Liver (tissue), 9 donors: Measurements from ENCODE around the gene KCNA10. TPM values are rescaled to one million over a fixed set of nuclear protein-coding genes. Genes with fewer than 3 reads are reported as not detected.

Experiments used
- DNase-seq: peaks from one replicate; pipeline ENCODE4 v3.0.0-alpha.2; 2017; ENCODE audit warnings: low spot score
- H3K27ac ChIP-seq, 2 donors: one replicate each; pipeline ENCODE4 v1.7.0; 2013; ENCODE audit warnings: inconsistent platforms in 2 of 2, low read length in 2 of 2, control low read depth in 1 of 2, low read depth in 1 of 2, mild to moderate bottlenecking in 1 of 2
- H3K27me3 ChIP-seq, 4 donors: one replicate each; pipeline versions ENCODE4 v1.6.1 to v1.7.0; 2013; ENCODE audit warnings: low read length in 3 of 4, inconsistent platforms in 1 of 4, mild to moderate bottlenecking in 1 of 4, moderate library complexity in 1 of 4; ENCODE audit not compliant: control insufficient read depth in 4 of 4, insufficient read depth in 4 of 4
- H3K36me3 ChIP-seq, 4 donors: one replicate each; pipeline versions ENCODE4 v1.6.1 to v1.7.0; 2013; ENCODE audit warnings: low read length in 3 of 4, mild to moderate bottlenecking in 3 of 4, low read depth in 1 of 4, moderate library complexity in 1 of 4; ENCODE audit not compliant: control insufficient read depth in 4 of 4, insufficient read depth in 3 of 4
- H3K4me1 ChIP-seq, 4 donors: one replicate each; pipeline versions ENCODE4 v1.6.1 to v1.7.0; 2013; ENCODE audit warnings: low read length in 3 of 4, mild to moderate bottlenecking in 3 of 4, moderate library complexity in 1 of 4; ENCODE audit not compliant: control insufficient read depth in 4 of 4, insufficient read depth in 4 of 4
- H3K4me3 ChIP-seq, 3 donors: one replicate each; pipeline versions ENCODE4 v1.6.1 to v1.7.0; 2013; ENCODE audit warnings: low read length in 3 of 3, control low read depth in 1 of 3, low read depth in 1 of 3, mild to moderate bottlenecking in 1 of 3
- H3K9ac ChIP-seq, 2 donors: one replicate each; pipeline ENCODE4 v1.7.0; 2013; ENCODE audit warnings: low read length in 2 of 2, mild to moderate bottlenecking in 2 of 2, moderate library complexity in 2 of 2, control low read depth in 1 of 2, low read depth in 1 of 2
- H3K9me3 ChIP-seq, 4 donors: one replicate each; pipeline versions ENCODE4 v1.6.1 to v1.7.0; 2013; ENCODE audit warnings: low read length in 3 of 4; ENCODE audit not compliant: control insufficient read depth in 4 of 4
- ATF3 ChIP-seq: IDR thresholded peaks from 2 replicates; pipeline ENCODE4 v1.6.1; 2016; ENCODE audit warnings: antibody characterized with exemption
- CTCF ChIP-seq: fragments of 150-350 bp; IDR thresholded peaks from 2 replicates; pipeline ENCODE4 v1.5.1; 2017; ENCODE audit warnings: improper control_type of control experiment, low read depth, low read length; ENCODE audit not compliant: missing input control
- EGR1 ChIP-seq, 2 donors: IDR thresholded peaks; 2 replicates each; pipeline ENCODE4 v1.6.1; 2016 to 2018; ENCODE audit warnings: antibody characterized with exemption in 2 of 2, low read depth in 2 of 2
- FOXA1 ChIP-seq: IDR thresholded peaks from 2 replicates; pipeline ENCODE4 v1.6.1; 2016; ENCODE audit warnings: antibody characterized with exemption
- FOXA2 ChIP-seq: IDR thresholded peaks from 2 replicates; pipeline ENCODE4 v1.6.1; 2016; ENCODE audit warnings: antibody characterized with exemption
- HNF4A ChIP-seq, 2 donors: conservative IDR thresholded peaks; 2 replicates each; pipeline ENCODE4 v1.6.1; 2016; ENCODE audit warnings: antibody characterized with exemption in 2 of 2, mild to moderate bottlenecking in 2 of 2
- HNF4G ChIP-seq: IDR thresholded peaks from 2 replicates; pipeline ENCODE4 v1.6.1; 2016; ENCODE audit warnings: antibody characterized with exemption
- JUND ChIP-seq, 2 donors: IDR thresholded peaks; 2 replicates each; pipeline ENCODE4 v1.6.1; 2016; ENCODE audit warnings: antibody characterized with exemption in 2 of 2
- MAX ChIP-seq: IDR thresholded peaks from 2 replicates; pipeline ENCODE4 v1.6.1; 2016; ENCODE audit warnings: antibody characterized with exemption
- NR2F2 ChIP-seq: IDR thresholded peaks from 2 replicates; pipeline ENCODE4 v1.6.1; 2016; ENCODE audit warnings: antibody characterized with exemption
- RAD21 ChIP-seq, 2 donors: IDR thresholded peaks; 2 replicates each; pipeline ENCODE4 v1.6.1; 2016; ENCODE audit warnings: antibody characterized with exemption in 2 of 2, mild to moderate bottlenecking in 2 of 2
- RXRA ChIP-seq, 2 donors: IDR thresholded peaks; 2 replicates each; pipeline ENCODE4 v1.6.1; 2017 to 2018; ENCODE audit warnings: antibody characterized with exemption in 2 of 2, mild to moderate bottlenecking in 1 of 2
- SP1 ChIP-seq: IDR thresholded peaks from 2 replicates; pipeline ENCODE4 v1.6.1; 2018; ENCODE audit warnings: antibody characterized with exemption, mild to moderate bottlenecking
- TAF1 ChIP-seq: conservative IDR thresholded peaks from 2 replicates; pipeline ENCODE4 v1.6.1; 2016; ENCODE audit warnings: antibody characterized with exemption, mild to moderate bottlenecking
- YY1 ChIP-seq: IDR thresholded peaks from 2 replicates; pipeline ENCODE4 v1.6.1; 2016; ENCODE audit warnings: antibody characterized with exemption, mild to moderate bottlenecking
- WGBS: extraction: QIAGEN DNeasy Blood & Tissue Kit; methylation state at CpG from one replicate; pipeline ENCODE4 v1.1.7; 2013; 5-methylcytosine and 5-hydroxymethylcytosine counted together
- polyA plus RNA-seq, 2 donors: library from polyadenylated mRNA; stranded (reverse) in 1 of 2; unstranded in 1 of 2; fragments of 200-250 nt in 1 of 2; fragments of >200 nt in 1 of 2; fragmentation: Nextera tagmentation in 1 of 2; extraction: Ambion mirVana in 1 of 2; gene quantifications; one replicate each; pipeline versions ENCODE4 v1.2.1 to v1.2.3, GENCODE V29; 2013 to 2015
- total RNA-seq, 2 donors: library from RNA; depleted of rRNA; stranded (reverse); fragments of >200 nt; gene quantifications; one replicate each; pipeline ENCODE4 v1.2.3, GENCODE V29; 2014
- TF ChIP-seq, protein P1 (sequence below): IDR thresholded peaks from 2 replicates; pipeline ENCODE4 v1.6.1; 2016; ENCODE audit warnings: antibody characterized with exemption
- donor health status: healthy.
- donor health status: healthy.
- donor health status: healthy.
- donor health status: healthy.
- donor health status: healthy.

Gene KCNA10
- total RNA-seq (not detected), polyA plus RNA-seq (not detected)

GRCh38 chr1:110519125-110519810 lies at the start of gene KCNA10:
TSS of gene KCNA10 (minus strand) at chr1:110519175. CDS start at chr1:110518787, 388 bp downstream.
- no peaks in the 10 kb centered on the region for H3K9me3 ChIP-seq
- 62% methylated on average over 9 of the region's 9 CpGs for WGBS
- H3K36me3 ChIP-seq: no peaks in the 10 kb centered on the region

GRCh38 chr1:110566836-110567235 lies 47.9 kb upstream of the KCNA10 start:
- no peaks in the 10 kb centered on the region for H3K36me3 ChIP-seq
- 72% methylated on average over 3 of the region's 3 CpGs for WGBS
- H3K4me3 ChIP-seq: no peak overlapping the region
- H3K9ac ChIP-seq: no peak overlapping the region
- H3K27ac ChIP-seq: no peak overlapping the region
- DNase-seq: no peak
- H3K9me3 ChIP-seq: no peaks in the 10 kb centered on the region
- H3K27me3 ChIP-seq: peaks cover 0 to 5% (median 3%) of the 10 kb centered on the region in 4 donors
- H3K4me1 ChIP-seq: no peaks in the 10 kb centered on the region
- no peak for TF ChIP-seq FOXA2
- TF ChIP-seq HNF4A (conservative IDR thresholded peaks at IDR 0.05): no peak
- TF ChIP-seq, protein P1, sequence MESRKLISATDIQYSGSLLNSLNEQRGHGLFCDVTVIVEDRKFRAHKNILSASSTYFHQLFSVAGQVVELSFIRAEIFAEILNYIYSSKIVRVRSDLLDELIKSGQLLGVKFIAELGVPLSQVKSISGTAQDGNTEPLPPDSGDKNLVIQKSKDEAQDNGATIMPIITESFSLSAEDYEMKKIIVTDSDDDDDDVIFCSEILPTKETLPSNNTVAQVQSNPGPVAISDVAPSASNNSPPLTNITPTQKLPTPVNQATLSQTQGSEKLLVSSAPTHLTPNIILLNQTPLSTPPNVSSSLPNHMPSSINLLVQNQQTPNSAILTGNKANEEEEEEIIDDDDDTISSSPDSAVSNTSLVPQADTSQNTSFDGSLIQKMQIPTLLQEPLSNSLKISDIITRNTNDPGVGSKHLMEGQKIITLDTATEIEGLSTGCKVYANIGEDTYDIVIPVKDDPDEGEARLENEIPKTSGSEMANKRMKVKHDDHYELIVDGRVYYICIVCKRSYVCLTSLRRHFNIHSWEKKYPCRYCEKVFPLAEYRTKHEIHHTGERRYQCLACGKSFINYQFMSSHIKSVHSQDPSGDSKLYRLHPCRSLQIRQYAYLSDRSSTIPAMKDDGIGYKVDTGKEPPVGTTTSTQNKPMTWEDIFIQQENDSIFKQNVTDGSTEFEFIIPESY: no peak
- no peak for TF ChIP-seq EGR1 (IDR thresholded peaks at IDR 0.05; ENCODE audit: low read depth in 2 of 2)
- no peak for TF ChIP-seq CTCF
- TF ChIP-seq RXRA (IDR thresholded peaks at IDR 0.05): no peak
- no peak for TF ChIP-seq YY1
- TF ChIP-seq ATF3: no peak
- no peak for TF ChIP-seq TAF1
- TF ChIP-seq FOXA1: no peak
- TF ChIP-seq HNF4G: no peak
- TF ChIP-seq MAX: no peak

More at GRCh38 chr1:110519125-110519810, at the start of gene KCNA10:
- H3K27ac ChIP-seq: no peak within 1 kb of the TSS
- TF ChIP-seq FOXA2: no peak
- no peak for TF ChIP-seq RXRA (IDR thresholded peaks at IDR 0.05)
- TF ChIP-seq, protein P1: no peak
- no peak for TF ChIP-seq MAX
- no peak for TF ChIP-seq SP1
- TF ChIP-seq EGR1 (IDR thresholded peaks at IDR 0.05; ENCODE audit: low read depth in 2 of 2): no peak
- no peak for TF ChIP-seq NR2F2
- TF ChIP-seq HNF4G: no peak
- TF ChIP-seq CTCF: no peak
- no peak for TF ChIP-seq TAF1
- no peak for TF ChIP-seq RAD21 (IDR thresholded peaks at IDR 0.05)
- TF ChIP-seq JUND (IDR thresholded peaks at IDR 0.05): no peak
- TF ChIP-seq ATF3: no peak
- no peak for TF ChIP-seq YY1
- TF ChIP-seq HNF4A (conservative IDR thresholded peaks at IDR 0.05): no peak
- no peak for TF ChIP-seq FOXA1
- H3K27me3 ChIP-seq: peaks cover 0 to 5% (median 0%) of the 10 kb centered on the region in 4 donors
- no peaks in the 10 kb centered on the region for H3K4me1 ChIP-seq
- no peak within 1 kb of the TSS for H3K9ac ChIP-seq
- no peak for DNase-seq
- no peak within 1 kb of the TSS for H3K4me3 ChIP-seq
